PFSK-1 (cell line): Measurements from ENCODE around the gene TBC1D2.

Experiments
- POLR2AphosphoS5 ChIP-seq: IDR thresholded peaks from 2 replicates; pipeline ENCODE4 v1.6.1; 2012; ENCODE audit warnings: low read depth, mild to moderate bottlenecking, control low read depth, low read length, moderate library complexity
- REST ChIP-seq, 2 experiments: IDR thresholded peaks; 2 replicates each; pipeline versions ENCODE4 v1.6.1 to v1.8.0; 2011 to 2012; ENCODE audit warnings: low read depth in 2 of 2, low read length in 2 of 2, control low read depth in 1 of 2, inconsistent platforms in 1 of 2, mild to moderate bottlenecking in 1 of 2, moderate library complexity in 1 of 2; ENCODE audit not compliant: insufficient read depth in 1 of 2
- SIN3A ChIP-seq: IDR thresholded peaks from 2 replicates; pipeline ENCODE4 v1.6.1; 2012; ENCODE audit warnings: mild to moderate bottlenecking, low read length, moderate library complexity, borderline replicate concordance; ENCODE audit not compliant: insufficient read depth
- TAF1 ChIP-seq: IDR thresholded peaks from 2 replicates; pipeline ENCODE4 v1.6.1; 2012; ENCODE audit warnings: low read length, control low read depth, borderline replicate concordance; ENCODE audit not compliant: insufficient read depth

- TF ChIP-seq SIN3A (no peak), POLR2AphosphoS5 (no peak), REST (IDR thresholded peaks at IDR 0.05; ENCODE audit: insufficient read depth in 1 of 2, low read depth in 2 of 2, low read length in 2 of 2) (no peak), TAF1 (no peak)
These were observed 43.0 kb upstream of the TBC1D2 start for GRCh38 chr9:98298476-98298875.
